Upper lobe of left lung (tissue), 4 donors: Measurements from ENCODE around the gene BCKDK.

ENCODE experiments used
- CTCF ChIP-seq, 6 experiments: fragments of 450-650 bp in 4 of 6; fragments of 200-600 bp in 2 of 6; sonication (generic) in 2 of 6; IDR thresholded peaks; one replicate each; pipeline ENCODE4 v1.5.1; 2016 to 2019; ENCODE audit warnings: antibody characterized with exemption in 6 of 6
- EP300 ChIP-seq, 4 donors: sonication (generic); formaldehyde crosslinking; IDR thresholded peaks; one replicate each; pipeline ENCODE4 v1.5.1; 2017; ENCODE audit warnings: antibody characterized with exemption in 4 of 4, control low read depth in 2 of 4
- POLR2A ChIP-seq, 4 donors: fragments of 450-650 bp; IDR thresholded peaks; one replicate each; pipeline ENCODE4 v1.5.1; 2016 to 2017; ENCODE audit warnings: antibody characterized with exemption in 4 of 4, mild to moderate bottlenecking in 2 of 4
- POLR2AphosphoS5 ChIP-seq, 2 donors: sonication (generic); formaldehyde crosslinking; IDR thresholded peaks; one replicate each; pipeline ENCODE4 v1.5.1; 2017; ENCODE audit warnings: antibody characterized with exemption in 2 of 2

- TF ChIP-seq EP300 (IDR thresholded peaks at IDR 0.05) (no peak), CTCF (IDR thresholded peaks at IDR 0.05) (no peak), POLR2A (IDR thresholded peaks at IDR 0.05) (no peak), POLR2AphosphoS5 (IDR thresholded peaks at IDR 0.05) (no peak)
Observed at GRCh38 chr16:31111881-31112466, 3.8 kb downstream of the BCKDK start.
